GM19351 (cell line): ENCODE results near the gene SLC2A5.
"Not testable (repeated sequence)": the region's sequence is repeated elsewhere in the genome, so short reads cannot be mapped to it uniquely, and the experiment has no call there.

Experiments used
- ATAC-seq: cut with Tn5 transposase; IDR thresholded peaks from one replicate; pipeline ENCODE4 v1.9.1; 2021; ENCODE audit warnings: mild to moderate bottlenecking, moderate library complexity; ENCODE audit not compliant: unreplicated experiment

The SLC2A5 gene, protein sequence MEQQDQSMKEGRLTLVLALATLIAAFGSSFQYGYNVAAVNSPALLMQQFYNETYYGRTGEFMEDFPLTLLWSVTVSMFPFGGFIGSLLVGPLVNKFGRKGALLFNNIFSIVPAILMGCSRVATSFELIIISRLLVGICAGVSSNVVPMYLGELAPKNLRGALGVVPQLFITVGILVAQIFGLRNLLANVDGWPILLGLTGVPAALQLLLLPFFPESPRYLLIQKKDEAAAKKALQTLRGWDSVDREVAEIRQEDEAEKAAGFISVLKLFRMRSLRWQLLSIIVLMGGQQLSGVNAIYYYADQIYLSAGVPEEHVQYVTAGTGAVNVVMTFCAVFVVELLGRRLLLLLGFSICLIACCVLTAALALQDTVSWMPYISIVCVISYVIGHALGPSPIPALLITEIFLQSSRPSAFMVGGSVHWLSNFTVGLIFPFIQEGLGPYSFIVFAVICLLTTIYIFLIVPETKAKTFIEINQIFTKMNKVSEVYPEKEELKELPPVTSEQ

DNA sequence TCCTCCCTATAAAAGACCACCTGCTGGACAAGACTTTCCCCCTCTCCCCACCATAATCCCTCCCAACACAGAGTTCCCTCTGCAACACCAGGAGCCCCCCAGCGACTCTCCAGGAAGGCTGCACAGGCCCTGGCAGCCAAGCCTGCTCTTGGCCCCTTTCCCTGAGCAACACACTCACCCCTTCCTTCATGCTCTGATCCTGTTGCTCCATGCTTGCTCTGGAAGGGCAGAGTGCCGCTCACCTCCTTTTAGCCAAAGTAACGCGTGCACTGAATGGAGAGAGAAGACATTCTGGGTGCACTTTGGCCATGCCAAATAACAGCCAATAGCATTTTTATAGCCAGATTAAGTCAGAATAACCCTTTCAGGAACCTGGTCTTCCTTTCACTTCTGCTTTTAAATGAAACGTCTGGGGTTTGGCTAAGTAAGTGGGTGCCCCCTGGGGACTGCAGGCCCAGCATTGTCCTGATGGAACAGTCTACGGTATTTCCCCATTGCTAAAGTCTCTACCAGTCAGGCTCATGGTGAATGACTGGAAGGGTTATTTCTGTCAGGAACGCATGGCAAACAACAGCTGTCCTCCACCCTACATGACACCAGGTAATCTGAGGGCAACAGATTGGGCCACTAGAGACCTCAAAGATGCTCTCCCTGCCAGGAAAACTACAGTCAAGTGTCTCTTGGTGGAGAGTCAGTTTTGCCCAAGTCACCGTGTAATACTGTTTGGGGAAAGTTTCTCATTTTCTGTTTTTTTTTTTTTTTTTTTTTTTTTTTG is at the start of gene SLC2A5:
Gene SLC2A5, minus strand, starts transcription at position 310 of the 775 bp plus-strand sequence. Its CDS starts 99 bp downstream, at position 211.
- ATAC-seq, result peak; percentile 91

DNA sequence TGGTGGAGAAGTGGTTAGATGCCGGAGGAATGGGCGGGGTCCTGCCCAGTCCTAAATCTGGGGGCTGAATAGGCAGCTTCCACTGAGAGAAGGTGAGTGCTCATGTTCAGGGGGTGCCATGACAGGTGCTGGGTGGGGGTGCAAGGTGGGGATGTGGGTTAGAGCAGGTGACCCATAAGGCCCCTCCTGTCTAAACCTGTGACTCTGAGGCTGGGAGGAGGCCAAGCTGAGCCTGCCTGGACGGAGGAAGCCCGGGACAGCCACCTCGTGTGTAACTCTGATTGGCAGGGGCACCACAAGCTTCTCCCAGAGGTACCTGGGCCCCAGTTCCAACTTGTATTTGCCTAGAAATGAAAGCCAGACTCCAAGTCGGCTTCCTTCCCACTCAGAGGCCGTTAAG is 48.8 kb upstream of the SLC2A5 start:
- no peak for ATAC-seq

- ATAC-seq, result no peak
Measured at GRCh38 chr1:9115351-9116205, 46.1 kb upstream of the SLC2A5 start.

DNA sequence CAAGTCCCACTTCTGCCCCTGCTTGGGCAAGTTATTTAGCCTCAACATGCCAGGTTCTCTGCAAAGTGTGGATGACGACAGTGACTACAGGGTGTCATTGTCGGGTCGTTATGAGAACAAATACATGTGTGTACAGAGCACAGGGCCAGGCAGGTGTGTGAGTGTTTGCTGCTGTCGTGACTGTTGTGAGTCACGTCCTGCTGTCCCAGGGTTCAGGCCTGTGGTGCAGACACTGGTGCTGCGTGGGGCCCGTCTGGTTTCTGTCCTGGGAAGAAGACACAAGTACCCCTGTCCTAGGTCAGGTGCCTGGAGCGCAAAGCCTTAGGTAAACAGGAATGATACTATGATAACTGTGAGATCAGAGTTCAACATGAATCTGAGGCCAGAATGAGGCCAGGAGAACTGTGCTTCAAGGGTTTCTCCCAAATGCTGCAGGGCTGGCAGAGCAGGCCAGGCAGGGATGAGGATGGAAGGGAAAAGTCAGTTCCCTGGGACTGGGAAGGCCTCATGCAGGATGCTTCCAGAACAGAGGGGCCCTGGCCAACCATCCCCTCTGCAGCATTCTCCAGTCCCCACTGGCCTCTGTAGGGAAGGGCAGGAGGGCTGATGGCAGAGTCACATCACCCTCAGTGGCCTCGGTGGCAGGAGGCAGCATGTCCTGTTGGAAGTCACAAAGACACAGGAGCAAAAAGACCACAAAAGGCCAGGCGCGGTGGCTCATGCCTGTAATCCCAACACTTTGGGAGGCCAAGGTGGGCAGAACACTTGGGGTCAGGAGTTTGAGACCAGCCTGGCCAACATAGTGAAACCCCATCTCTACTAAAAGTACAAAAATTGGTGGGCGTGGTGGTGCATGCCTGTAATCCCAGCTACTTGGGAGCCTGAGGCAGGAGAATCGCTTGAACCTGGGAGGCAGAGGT is 43.8 kb upstream of the SLC2A5 start:
- no peak for ATAC-seq

- ATAC-seq, result no peak
Measured at GRCh38 chr1:9111957-9112356, 42.5 kb upstream of the SLC2A5 start.

DNA sequence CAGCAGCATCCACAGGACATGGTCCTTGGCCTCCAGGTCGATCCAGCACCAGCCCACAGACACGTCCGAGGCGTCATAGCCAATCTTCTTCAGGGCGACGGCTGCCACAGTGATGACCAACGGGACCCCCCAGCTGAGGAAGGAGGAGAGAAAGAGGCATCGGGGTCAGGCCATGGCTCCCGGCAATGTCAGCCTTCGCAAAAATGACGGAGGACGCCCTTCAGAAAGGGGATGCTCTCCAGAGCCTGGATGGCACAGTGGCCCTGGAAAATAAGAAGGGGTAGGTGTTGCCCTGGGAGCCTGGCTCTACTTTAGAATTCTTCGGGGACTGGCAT is 41.9 kb upstream of the SLC2A5 start:
- ATAC-seq, result no peak

DNA sequence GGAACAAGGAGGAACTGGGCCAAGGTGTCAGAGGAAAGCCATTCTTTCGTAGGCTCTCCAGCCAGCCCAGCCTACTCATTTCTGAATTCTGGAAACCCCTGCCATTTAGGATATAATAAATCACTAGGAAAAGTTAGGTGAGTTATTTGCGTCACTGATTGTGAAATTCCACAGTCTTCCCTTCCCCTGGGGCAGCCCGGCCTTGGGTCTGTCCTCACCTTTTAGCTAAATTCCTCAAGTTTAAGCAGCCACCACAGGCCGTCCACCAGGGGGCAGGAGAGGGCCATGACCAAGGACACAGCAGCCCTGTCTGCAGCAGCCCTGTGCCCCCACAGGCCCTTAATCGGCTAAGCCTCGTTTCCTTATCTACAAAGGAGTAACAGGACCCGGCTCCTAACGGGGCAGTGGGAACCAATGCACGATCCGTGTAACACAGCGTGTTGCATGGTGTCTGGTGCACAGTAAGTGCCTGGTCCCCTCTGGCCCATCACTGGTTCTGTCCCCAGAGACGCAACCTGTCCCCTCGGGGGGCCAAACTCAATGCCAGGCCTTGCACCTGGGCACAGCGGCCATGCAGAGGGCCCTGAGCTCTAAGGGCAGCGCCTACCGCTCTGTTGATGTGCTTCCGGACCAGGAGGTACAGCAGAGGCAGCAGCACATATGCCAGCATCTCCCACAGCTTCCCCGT is 41.4 kb upstream of the SLC2A5 start:
- no peak for ATAC-seq

GRCh38 chr1:9108056-9108665 is 38.7 kb upstream of the SLC2A5 start:
- ATAC-seq, result no peak

GRCh38 chr1:9107136-9107535 is 37.7 kb upstream of the SLC2A5 start:
- no peak for ATAC-seq

GRCh38 chr1:9106286-9106685 is 36.9 kb upstream of the SLC2A5 start:
- ATAC-seq, result no peak

- no peak for ATAC-seq
Measured at GRCh38 chr1:9105336-9105867, 36.0 kb upstream of the SLC2A5 start.

DNA sequence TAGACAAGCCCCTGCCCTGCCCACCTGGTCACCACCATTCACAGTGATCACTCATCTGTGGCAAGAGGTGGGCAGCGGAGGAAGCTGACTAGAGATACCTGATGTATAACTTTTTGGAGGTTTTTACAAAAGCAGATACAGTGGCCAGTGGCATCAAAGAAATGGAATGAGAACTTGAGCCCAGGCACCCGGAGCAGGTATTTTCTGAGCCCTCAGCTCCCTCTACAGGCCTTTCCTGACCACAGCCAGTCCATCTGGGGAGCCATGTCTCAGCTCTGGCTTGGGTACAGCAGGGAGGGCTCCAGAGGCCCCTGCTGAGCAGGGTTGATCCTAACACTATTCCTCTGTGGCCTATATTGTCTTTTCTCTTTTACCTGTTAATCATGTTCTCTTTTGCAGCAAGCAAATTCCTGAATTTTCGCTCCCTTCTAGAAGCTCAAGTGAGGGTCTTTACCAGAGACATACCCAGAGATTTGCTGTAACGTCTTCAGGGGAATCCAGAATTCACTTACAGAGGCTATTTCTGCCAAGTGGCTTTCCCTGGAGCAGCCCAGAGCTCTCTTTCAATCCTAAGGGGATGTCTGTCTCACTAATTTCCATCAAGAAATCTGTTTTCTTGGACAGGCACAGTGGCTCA is 32.2 kb upstream of the SLC2A5 start:
- peak; percentile 42 for ATAC-seq

DNA sequence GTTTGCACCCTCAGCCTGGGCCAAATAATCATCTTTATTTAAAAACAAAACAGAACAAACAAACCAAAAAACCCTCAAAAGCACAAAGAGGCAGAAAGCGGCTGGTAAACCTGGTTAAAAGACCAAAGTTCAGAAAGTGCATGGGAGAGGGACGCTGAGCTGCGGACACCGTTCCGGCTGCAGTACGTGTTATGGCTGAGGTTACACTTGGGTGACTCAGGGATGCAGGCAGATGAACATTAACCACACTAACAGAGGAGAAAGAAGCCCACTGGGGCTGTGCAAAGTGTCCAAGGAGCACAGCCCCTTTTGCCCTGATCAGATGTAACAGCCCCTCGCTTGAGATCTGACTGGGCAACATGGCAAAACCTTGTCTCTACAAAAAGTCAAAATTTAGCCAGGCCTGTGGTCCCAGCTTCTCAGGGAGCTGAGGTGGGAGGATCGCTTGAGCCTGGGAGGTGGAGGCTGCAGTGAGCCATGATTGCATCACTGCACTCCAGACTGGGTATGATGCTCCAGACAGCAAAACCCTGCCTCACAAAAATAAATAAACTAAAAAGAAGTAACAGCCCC is 31.1 kb upstream of the SLC2A5 start:
- ATAC-seq, result no peak

DNA sequence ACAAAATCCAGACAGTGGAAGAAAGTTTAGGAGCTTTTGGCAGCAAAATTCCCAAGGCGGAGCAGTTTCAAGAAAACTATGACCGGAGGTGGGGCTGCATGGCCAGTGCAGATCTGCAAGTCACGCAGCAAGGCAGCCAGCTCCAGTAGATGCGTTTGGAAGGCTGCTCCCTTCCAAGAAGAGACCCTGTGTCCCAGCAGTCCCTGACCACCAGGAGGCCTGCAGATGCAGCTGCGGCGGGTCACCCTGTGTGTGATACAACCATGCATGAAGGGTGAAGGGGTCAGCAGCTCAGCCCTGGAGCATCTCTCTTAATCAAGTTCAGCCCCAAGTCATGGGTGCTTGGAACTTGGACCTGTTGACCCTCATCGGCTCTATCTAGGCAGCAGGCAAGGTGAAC is 30.1 kb upstream of the SLC2A5 start:
- ATAC-seq, result no peak

- no peak for ATAC-seq
Measured at GRCh38 chr1:9097947-9098705, 28.7 kb upstream of the SLC2A5 start.

- no peak for ATAC-seq
Measured at GRCh38 chr1:9095818-9096217, 26.4 kb upstream of the SLC2A5 start.

- ATAC-seq, result not testable (repeated sequence)
Measured at GRCh38 chr1:9093996-9094595, 24.7 kb upstream of the SLC2A5 start.
